Activated T-cell treated with anti-CD3 and anti-CD28 coated beads, Interleukin-2, amount 50 U/mL, for 24 hours (primary cell): ENCODE measurements around the gene PNP.

ENCODE experiments used
- DNase-seq: peaks from one replicate; pipeline ENCODE4 v3.0.0-alpha.2; 2020
- H3K27ac Mint-ChIP-seq: 2 replicates; pipeline ENCODE4 v1.8.0; 2020; ENCODE audit warnings: mild to moderate bottlenecking, mixed read lengths
- H3K27me3 Mint-ChIP-seq: 2 replicates; pipeline ENCODE4 v1.8.0; 2020; ENCODE audit warnings: mixed read lengths
- H3K36me3 Mint-ChIP-seq: 2 replicates; pipeline ENCODE4 v1.8.0; 2020; ENCODE audit warnings: low read depth, mixed read lengths
- H3K4me1 Mint-ChIP-seq: 2 replicates; pipeline ENCODE4 v1.8.0; 2020; ENCODE audit warnings: low read depth, mixed read lengths
- H3K4me3 Mint-ChIP-seq: 2 replicates; pipeline ENCODE4 v1.8.0; 2020; ENCODE audit warnings: mild to moderate bottlenecking, moderate library complexity, mixed read lengths
- H3K9me3 Mint-ChIP-seq: 2 replicates; pipeline ENCODE4 v1.8.0; 2020; ENCODE audit warnings: mixed read lengths

Gene PNP

DNA sequence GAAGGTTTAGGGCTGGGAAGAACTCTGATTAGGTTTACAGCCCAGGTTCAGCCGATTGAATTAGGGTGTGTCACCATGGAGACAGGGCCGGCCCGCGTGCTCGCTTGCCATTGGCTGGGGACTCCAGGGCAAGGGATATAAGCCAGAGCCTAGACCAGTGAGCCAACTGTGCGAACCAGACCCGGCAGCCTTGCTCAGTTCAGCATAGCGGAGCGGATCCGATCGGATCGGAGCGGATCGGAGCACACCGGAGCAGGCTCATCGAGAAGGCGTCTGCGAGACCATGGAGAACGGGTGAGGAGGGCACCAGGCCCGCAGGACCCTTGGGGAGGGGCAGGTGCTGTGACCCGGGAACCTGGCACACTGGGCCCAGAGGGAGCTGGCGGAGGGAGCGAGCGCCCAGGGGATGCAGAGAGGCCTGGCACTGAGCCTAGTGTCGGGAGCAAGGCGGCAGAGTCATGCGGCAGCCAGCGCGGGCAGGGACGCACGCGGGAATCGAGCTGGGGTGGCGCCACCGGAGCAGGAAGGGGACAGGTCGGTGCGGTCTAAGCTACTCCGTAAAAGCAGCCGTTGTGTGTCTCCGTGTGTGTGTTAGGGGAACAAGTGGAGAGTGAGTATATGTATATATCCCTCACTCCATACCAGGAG is at the start of gene PNP:
Gene PNP (plus strand): TSS at position 165 of the 648 bp plus-strand sequence. CDS start 119 bp downstream, at position 284.
- Mint-ChIP-seq H3K9me3 (no peaks in the 10 kb centered on the region), H3K27me3 (no peaks in the 10 kb centered on the region), H3K4me1 (peaks cover 41% of the 10 kb centered on the region), H3K36me3 (peaks cover 50% of the 10 kb centered on the region), H3K4me3 (peak within 1 kb of the TSS; percentile 94), H3K27ac (peak within 1 kb of the TSS; percentile 97)
- DNase-seq: peak; percentile 90

DNA sequence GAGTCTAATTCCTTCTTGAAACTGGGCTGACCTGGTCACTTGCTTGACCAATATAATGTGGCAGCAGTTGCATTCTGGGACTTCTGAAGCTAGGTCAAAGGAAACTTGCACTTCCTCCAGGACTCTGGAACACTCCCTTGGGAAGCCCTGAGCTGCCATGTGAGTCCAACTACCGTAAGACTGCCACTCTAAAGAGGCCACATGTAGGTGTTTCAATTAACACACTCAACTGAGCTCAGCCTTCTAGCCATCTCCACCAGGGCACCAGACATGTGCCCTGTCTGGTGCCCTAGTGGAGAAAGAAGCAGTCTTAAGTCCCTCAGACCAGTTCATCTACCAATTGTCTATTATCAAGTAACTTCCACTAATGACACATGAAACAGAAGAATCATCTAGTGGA is 49.8 kb upstream of the PNP start:
- Mint-ChIP-seq H3K27me3 (no peaks in the 10 kb centered on the region), H3K4me1 (peaks cover 11% of the 10 kb centered on the region), H3K27ac (no peak overlapping the region), H3K36me3 (no peaks in the 10 kb centered on the region), H3K4me3 (no peak overlapping the region), H3K9me3 (no peaks in the 10 kb centered on the region)
- no peak for DNase-seq

DNA sequence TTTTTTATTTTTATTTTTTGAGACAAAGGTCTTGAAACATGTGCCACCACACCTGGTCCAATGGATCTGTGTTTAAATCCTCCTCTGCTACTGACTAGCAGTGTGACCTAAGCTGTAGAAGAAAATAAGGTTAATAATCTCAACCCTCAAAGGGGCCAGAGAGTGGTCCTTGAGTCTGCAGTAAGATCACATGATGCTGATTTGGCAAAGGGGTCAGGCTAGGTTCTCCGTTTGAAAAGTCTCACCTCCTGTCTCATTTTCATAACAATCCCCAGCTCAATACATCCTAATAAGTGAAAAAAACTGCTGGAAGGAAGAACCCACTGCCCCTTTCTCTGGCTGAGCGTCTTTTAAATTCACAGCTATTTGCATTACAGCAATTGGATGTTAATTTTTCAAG is 47.9 kb upstream of the PNP start:
- Mint-ChIP-seq H3K4me3 (no peak overlapping the region), H3K4me1 (peaks cover 7% of the 10 kb centered on the region), H3K27ac (no peak overlapping the region), H3K9me3 (no peaks in the 10 kb centered on the region), H3K27me3 (no peaks in the 10 kb centered on the region), H3K36me3 (no peaks in the 10 kb centered on the region)
- no peak for DNase-seq

DNA sequence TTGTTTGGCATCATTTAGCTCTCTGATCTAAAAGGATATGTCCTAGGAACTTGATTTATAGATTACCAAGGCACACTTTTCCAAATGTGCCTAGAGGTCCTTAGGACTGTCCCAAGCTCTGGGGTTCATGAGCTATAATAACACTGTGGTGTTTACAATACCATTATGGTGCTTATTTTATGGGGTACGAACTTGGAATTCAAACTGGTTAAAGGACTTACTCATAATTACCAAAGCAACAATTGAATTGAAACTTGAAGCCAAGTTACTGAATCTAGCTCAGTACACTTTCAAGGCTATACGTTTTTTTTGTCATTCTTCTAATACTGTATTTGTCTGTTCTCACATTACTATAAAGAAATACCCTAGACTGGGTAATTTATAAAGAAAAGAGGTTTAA is 46.3 kb upstream of the PNP start:
- Mint-ChIP-seq H3K4me1 (peaks cover 12% of the 10 kb centered on the region), H3K9me3 (no peaks in the 10 kb centered on the region), H3K4me3 (no peak overlapping the region), H3K27me3 (no peaks in the 10 kb centered on the region), H3K36me3 (no peaks in the 10 kb centered on the region), H3K27ac (no peak overlapping the region)
- no peak for DNase-seq

DNA sequence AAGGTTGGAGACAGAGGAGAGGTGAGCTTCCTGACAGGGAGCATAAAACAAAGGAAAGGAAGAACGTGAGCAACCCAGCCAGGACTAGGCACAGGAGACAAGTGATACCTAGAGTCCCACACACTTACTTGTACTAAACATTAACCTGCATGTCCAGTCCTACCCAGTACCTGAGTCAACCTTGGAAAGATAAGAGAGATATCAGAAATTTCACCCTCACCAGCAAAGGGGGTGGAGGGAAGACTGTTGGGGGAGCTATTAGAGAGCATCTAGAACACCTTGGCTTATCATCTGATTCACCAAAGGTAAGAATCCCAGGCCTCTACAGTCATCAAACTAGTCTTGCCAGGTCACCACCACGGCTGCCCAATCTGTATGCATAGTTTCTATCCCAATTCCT is 44.4 kb upstream of the PNP start:
- no peak overlapping the region for H3K4me3 Mint-ChIP-seq

DNA sequence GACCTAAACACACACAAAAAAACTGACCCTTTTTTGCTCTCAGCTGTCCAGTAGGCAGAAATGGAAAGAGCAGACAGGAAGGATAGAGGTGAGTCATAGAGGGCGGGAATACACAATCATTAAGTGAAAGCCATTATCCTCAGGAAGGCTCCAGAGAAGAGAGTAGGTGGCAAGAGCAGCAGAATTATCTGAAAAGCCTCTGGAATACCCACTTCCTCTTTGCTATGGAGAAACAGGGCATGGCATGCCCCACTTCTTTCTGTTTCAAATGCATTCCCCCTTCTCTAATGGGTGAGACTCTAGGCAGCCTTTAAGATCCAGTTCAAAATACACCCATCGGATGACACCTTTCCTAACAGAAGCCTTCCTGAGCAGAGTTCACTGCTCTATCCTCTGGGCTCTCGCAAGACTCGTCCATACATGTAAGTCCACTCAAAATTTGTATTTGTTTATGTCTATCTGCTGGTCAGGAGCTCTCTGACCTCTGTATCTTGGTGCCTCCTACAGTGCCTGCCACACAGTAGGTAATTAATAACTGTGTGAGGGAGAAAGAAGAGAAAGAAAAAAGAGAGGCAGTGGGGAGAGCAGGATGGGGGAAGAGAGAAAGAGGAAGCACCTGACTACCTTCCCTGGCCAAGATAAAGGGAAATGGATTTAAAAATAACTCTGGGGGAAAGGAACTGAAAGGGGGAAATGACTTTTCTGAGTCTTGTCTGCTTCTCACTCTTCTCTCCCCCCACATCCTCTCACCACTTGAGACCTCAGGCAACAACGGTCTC is 41.8 kb upstream of the PNP start:
- H3K4me3 Mint-ChIP-seq: peak overlapping the region; percentile 28

More for the DNA sequence above, 44.4 kb upstream of the PNP start:
- no peaks in the 10 kb centered on the region for H3K27me3 Mint-ChIP-seq
- no peaks in the 10 kb centered on the region for H3K36me3 Mint-ChIP-seq
- H3K4me1 Mint-ChIP-seq: peaks cover 31% of the 10 kb centered on the region
- H3K9me3 Mint-ChIP-seq: no peaks in the 10 kb centered on the region
- H3K27ac Mint-ChIP-seq: no peak overlapping the region
- DNase-seq: no peak

DNA sequence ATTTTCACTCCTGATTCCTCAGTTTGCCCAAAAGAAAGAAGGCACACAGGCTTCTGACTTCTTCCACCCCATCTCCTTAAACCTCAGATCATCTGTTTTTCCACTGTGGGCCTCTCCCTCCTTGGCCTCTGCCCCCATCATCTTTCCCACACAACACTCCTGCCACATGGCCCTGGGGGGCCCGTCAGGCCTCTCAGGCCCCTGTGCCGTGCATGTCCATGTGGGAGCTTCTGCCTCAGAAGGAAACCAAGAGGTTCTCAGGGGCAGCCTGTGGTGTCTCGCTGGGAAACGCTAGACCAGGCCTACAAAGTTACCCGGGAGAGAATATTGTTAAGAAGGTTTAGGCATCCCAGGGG is 41.2 kb upstream of the PNP start:
- Mint-ChIP-seq H3K36me3 (no peaks in the 10 kb centered on the region), H3K4me3 (peak overlapping the region; percentile 28)
- peak; percentile 46 for DNase-seq

More for the DNA sequence above, 41.8 kb upstream of the PNP start:
- DNase-seq: no peak
- H3K36me3 Mint-ChIP-seq: no peaks in the 10 kb centered on the region
- H3K9me3 Mint-ChIP-seq: no peaks in the 10 kb centered on the region
- peaks cover 34% of the 10 kb centered on the region for H3K4me1 Mint-ChIP-seq
- H3K27me3 Mint-ChIP-seq: no peaks in the 10 kb centered on the region
- H3K27ac Mint-ChIP-seq: peak overlapping the region; percentile 90

DNA sequence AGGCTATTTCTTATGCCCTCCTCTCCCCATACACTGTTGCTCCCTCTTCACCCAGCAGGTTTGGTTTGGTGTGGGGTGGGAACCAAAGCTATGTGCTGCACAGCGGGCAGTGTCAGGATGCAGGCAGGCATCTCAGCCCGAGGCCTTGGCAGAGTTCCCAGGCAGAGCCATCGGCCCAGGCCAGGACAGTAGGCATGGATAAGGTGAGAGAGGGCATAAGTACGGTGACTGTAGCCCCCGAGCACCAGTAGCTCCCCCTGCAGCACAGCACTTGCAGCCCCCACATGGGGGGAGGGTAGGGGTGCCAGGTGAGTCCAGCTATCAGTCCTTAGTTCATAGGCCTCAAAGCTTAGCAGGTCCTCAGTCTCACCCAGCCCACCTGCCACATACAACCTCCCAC is 40.4 kb upstream of the PNP start:
- peak overlapping the region; percentile 14 for H3K4me3 Mint-ChIP-seq
- DNase-seq: no peak
- H3K27ac Mint-ChIP-seq: peak overlapping the region; percentile 90
- no peaks in the 10 kb centered on the region for H3K9me3 Mint-ChIP-seq
- peaks cover 34% of the 10 kb centered on the region for H3K4me1 Mint-ChIP-seq
- no peaks in the 10 kb centered on the region for H3K27me3 Mint-ChIP-seq
- H3K36me3 Mint-ChIP-seq: no peaks in the 10 kb centered on the region

More for the DNA sequence above, 41.2 kb upstream of the PNP start:
- H3K27me3 Mint-ChIP-seq: no peaks in the 10 kb centered on the region
- peak overlapping the region; percentile 90 for H3K27ac Mint-ChIP-seq
- peaks cover 34% of the 10 kb centered on the region for H3K4me1 Mint-ChIP-seq
- no peaks in the 10 kb centered on the region for H3K9me3 Mint-ChIP-seq

DNA sequence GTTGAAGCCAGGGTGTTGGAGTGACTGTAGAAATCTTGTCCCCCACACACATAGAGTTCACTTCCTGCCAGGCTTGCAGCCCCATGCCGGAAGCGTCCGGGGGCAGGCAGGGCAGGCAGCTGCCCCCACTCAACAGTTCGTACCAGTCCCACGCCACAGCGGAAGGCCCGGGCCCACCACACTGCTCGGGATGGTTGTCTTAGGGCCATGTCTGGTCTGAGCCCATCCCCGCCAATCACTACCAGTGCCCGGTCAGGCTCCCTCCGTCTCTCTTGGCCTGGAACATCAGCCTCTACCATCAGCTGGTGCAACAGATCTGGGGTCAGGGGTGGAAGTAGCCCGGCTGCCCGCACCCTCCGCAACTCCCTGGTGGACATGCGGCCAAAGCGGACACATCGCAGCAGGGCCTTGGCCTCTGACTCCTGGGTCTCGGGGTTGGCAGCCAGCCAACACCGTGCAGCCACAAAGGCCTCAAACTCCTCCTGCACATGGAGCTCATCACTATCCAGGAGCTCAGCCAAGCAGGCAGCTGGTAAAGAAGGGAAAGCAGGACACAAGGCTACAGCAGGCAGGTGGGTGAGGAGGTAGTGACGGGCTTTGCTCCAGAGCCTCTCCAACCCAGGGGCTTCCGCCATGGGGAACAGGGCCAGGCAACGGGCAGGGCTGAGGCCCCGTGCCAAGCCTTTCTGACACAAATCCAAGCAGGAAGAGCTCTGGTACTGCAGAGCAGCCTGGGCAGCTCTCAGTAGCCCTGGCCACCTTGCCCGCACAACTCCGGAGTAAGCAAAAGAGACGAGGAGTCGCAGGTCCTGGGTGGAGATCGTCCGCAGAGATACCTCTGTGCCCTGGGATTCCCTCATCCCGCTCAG is 39.2 kb upstream of the PNP start:
- peaks cover 34% of the 10 kb centered on the region for H3K4me1 Mint-ChIP-seq
- no peaks in the 10 kb centered on the region for H3K36me3 Mint-ChIP-seq
- no peaks in the 10 kb centered on the region for H3K9me3 Mint-ChIP-seq
- no peak overlapping the region for H3K4me3 Mint-ChIP-seq
- peak overlapping the region; percentile 73 for H3K27ac Mint-ChIP-seq
- H3K27me3 Mint-ChIP-seq: no peaks in the 10 kb centered on the region
- DNase-seq: peak; percentile 45

DNA sequence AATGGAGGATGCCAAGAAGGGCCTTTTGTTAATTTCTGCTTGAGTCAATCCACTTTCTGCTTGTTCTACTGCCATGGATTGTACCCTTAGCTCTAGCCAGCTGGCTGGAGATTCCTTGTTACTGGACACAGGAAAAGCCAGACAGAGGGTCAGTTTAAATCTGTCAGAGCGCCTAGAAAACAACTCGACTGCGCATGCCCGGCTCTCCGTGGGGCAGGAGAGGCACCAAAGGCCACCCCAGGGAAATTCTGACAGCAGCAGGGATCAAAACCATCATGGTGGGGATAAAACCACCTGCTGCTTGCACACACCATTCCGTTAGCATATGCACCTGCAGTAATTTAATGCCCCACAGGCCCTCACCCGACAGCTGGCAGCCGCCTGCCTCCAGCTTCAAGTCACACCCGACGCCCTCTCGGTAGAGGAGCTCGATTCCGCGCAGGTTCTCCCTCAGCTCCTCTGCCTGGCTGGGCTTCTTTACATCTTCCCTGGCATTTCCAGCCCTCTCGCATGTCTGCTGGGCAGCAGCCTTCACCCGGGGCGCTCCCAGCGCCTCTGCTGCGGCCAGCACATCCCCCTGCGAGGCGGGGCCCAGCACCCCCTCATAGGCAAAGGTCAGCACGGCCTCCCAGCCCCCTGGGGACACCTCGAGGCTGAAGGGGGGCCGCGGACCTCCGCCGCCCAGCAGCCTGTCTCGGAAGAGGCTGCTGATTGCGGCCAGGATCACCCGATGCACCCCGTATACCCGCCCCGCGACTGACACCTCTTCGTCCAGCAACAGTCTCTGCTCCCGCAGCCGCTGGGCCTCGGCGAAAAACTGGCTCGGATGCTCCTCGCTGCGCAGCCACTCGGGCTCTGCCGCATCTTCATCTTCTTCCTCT is 34.3 kb upstream of the PNP start:
- H3K36me3 Mint-ChIP-seq: no peaks in the 10 kb centered on the region
- H3K4me1 Mint-ChIP-seq: peaks cover 2% of the 10 kb centered on the region
- no peaks in the 10 kb centered on the region for H3K27me3 Mint-ChIP-seq
- no peaks in the 10 kb centered on the region for H3K9me3 Mint-ChIP-seq
- no peak overlapping the region for H3K4me3 Mint-ChIP-seq
- no peak overlapping the region for H3K27ac Mint-ChIP-seq
- DNase-seq: no peak

DNA sequence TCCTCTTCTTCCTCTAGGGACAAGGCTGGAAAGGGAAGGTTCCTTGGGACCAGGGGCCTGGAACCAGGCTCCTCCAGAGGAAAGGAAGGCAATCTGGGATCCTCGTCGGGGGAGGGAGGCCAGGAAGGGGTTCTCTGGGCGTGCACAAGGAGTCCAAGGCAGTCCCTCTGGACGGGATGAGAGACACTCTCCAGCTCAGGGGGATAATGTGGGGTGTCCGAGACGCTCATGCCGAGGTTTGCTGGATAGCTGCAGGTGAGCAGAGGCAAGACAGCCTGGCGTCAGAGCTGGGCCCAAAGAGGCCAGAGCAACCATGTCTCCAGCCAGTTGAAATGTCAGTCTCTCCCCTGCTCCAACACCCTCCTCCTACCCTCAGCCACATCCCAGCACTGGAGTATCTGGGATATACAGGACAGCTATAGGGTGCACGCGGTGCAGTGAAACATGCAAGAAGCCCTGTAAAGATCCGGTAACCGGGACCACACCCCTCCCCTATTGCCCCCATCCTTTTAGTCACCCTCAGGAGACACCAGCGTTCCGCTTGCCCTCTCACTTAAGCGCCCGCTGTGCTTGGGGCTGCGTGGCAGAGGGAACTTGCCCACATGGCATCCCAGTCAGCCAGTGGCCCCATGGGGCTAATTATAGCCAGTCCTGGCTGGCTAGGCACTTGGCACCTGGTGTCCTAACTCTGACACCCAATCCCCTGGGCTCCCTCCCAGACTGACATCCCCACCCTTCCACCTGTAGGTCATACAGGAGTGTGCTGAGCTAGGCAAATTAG is 33.4 kb upstream of the PNP start, which contains the start of gene KLHL33:
Gene KLHL33 (minus strand): TSS at position 585 of the 781 bp plus-strand sequence. CDS start 355 bp downstream, at position 230.
- Mint-ChIP-seq H3K27ac (no peak within 1 kb of the TSS), H3K36me3 (no peaks in the 10 kb centered on the region), H3K4me3 (no peak within 1 kb of the TSS), H3K4me1 (peaks cover 6% of the 10 kb centered on the region), H3K9me3 (no peaks in the 10 kb centered on the region), H3K27me3 (no peaks in the 10 kb centered on the region)
- no peak for DNase-seq

DNA sequence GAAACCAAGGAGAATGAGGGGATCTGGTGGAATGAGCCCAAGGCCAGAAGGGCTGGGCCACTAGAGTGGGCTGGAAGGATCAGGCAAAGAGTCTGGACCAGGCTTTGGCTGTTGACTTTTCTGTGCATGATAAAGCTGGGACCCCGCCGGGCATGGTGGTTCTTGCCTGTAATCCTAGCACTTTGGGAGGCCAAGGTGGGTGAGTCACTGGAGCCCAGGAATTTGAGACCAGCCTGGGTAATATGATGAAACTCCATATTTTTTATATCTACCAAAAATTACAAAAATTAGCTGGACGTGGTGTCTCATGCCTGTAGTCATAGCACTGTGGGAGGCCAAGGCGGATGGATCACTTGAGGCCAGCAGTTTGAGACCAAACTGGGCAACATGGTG is 32.8 kb upstream of the PNP start:
- Mint-ChIP-seq H3K4me3 (no peak overlapping the region), H3K4me1 (peaks cover 12% of the 10 kb centered on the region), H3K36me3 (no peaks in the 10 kb centered on the region), H3K9me3 (no peaks in the 10 kb centered on the region), H3K27ac (no peak overlapping the region), H3K27me3 (no peaks in the 10 kb centered on the region)
- no peak for DNase-seq

DNA sequence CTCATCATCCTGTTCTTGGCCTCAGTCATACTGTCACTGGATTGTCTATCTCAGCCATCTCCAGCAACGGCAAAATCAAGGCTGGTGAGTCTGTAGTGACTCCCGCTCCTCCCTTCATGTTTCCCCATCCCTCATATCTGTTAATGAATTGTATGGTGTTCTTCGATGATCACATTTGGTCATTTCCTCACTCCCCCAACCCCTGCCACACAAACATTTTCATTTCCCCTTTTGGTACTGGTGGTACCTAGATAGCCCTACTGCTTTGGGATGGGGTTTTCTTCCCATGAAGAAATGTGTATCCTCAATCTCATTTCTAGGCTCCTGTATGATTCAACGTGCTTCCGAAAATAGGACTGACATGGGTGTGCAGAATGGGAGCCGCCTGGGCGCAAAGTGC is 30.5 kb upstream of the PNP start:
- peaks cover 20% of the 10 kb centered on the region for H3K4me1 Mint-ChIP-seq
- H3K27me3 Mint-ChIP-seq: no peaks in the 10 kb centered on the region
- no peak for DNase-seq
- H3K4me3 Mint-ChIP-seq: no peak overlapping the region
- no peaks in the 10 kb centered on the region for H3K9me3 Mint-ChIP-seq
- no peak overlapping the region for H3K27ac Mint-ChIP-seq
- H3K36me3 Mint-ChIP-seq: peaks cover 9% of the 10 kb centered on the region
